Gastrocnemius medialis (tissue), 4 donors: ENCODE results near the gene CFAP53.

Experiments
- POLR2A ChIP-seq, 2 donors: fragments of 450-650 bp; IDR thresholded peaks; one replicate each; pipeline ENCODE4 v1.6.1; 2017; ENCODE audit warnings: antibody characterized with exemption in 2 of 2, mild to moderate bottlenecking in 2 of 2, moderate library complexity in 2 of 2
- TF ChIP-seq, protein P1 (sequence below), 5 experiments: fragments of 450-650 bp in 3 of 5; fragments of 200-600 bp in 2 of 5; sonication (generic) in 2 of 5; IDR thresholded peaks in 4 of 5; conservative IDR thresholded peaks in 1 of 5; 1 replicate in 4 of 5; 2 replicates in 1 of 5; pipeline ENCODE4 v1.5.1; 2016 to 2019; ENCODE audit warnings: antibody characterized with exemption in 5 of 5, mild to moderate bottlenecking in 3 of 5, moderate library complexity in 3 of 5

DNA sequence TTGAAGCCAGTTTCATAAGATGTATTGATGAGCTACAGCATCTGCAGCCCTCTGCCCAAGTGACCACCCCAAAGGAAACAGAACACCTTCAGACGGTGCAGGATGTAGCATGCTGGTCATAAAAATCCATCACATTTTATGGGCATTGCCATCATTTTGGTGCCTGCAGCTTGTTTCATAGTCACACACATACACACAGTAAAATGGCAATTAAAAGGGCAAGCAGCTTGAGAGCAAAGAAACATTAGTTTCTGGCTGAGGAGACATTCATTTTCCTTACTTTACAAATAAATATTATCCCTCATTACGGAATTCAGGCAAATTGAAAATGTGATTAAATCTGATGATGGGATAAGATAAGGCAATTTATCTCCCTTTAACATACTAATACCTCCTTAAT, 84.7 kb downstream of the CFAP53 start:
- TF ChIP-seq, protein P1, sequence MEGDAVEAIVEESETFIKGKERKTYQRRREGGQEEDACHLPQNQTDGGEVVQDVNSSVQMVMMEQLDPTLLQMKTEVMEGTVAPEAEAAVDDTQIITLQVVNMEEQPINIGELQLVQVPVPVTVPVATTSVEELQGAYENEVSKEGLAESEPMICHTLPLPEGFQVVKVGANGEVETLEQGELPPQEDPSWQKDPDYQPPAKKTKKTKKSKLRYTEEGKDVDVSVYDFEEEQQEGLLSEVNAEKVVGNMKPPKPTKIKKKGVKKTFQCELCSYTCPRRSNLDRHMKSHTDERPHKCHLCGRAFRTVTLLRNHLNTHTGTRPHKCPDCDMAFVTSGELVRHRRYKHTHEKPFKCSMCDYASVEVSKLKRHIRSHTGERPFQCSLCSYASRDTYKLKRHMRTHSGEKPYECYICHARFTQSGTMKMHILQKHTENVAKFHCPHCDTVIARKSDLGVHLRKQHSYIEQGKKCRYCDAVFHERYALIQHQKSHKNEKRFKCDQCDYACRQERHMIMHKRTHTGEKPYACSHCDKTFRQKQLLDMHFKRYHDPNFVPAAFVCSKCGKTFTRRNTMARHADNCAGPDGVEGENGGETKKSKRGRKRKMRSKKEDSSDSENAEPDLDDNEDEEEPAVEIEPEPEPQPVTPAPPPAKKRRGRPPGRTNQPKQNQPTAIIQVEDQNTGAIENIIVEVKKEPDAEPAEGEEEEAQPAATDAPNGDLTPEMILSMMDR (IDR thresholded peaks at IDR 0.05 in 4 of 5, conservative IDR thresholded peaks at IDR 0.05 in 1 of 5): no peak
- TF ChIP-seq POLR2A (IDR thresholded peaks at IDR 0.05): no peak
